C4-2B (cell line): ENCODE measurements around the gene SEMA3E.

Experiments used
- CTCF ChIP-seq: fragments of 450-650 bp; conservative IDR thresholded peaks from 2 replicates; pipeline ENCODE4 v1.5.1; 2017; ENCODE audit warnings: mild to moderate bottlenecking
- ZFX ChIP-seq: fragments of 450-650 bp; IDR thresholded peaks from 2 replicates; pipeline ENCODE4 v1.6.1; 2017

GRCh38 chr7:83614112-83614511 lies 34.8 kb downstream of the SEMA3E start:
- TF ChIP-seq CTCF: no peak
- TF ChIP-seq ZFX: no peak
